Measurements from ENCODE around the gene TRABD2B.

GRCh38 chr1:47765236-47765635 lies 231.9 kb downstream of the TRABD2B start:
- TF ChIP-seq CTCF (IDR thresholded peaks at IDR 0.05) (no peak), POLR2A (IDR thresholded peaks at IDR 0.05) (no peak), POLR2AphosphoS5 (IDR thresholded peaks at IDR 0.05) (no peak)

Measured in breast epithelium (tissue), 3 donors.